Stimulated activated naive CD4-positive, alpha-beta T cell treated with Interleukin-2 at 50 U/mL for 16 hours (primary cell): ENCODE data around the gene TSPAN4.
A peak's percentile ranks its signal among the peaks of the same experiment; 100 is the strongest.

Source experiments
- DNase-seq: peaks from one replicate; lab custom pipeline; 2025; lab: John Stamatoyannopoulos, UW

TSPAN4 gene

DNA sequence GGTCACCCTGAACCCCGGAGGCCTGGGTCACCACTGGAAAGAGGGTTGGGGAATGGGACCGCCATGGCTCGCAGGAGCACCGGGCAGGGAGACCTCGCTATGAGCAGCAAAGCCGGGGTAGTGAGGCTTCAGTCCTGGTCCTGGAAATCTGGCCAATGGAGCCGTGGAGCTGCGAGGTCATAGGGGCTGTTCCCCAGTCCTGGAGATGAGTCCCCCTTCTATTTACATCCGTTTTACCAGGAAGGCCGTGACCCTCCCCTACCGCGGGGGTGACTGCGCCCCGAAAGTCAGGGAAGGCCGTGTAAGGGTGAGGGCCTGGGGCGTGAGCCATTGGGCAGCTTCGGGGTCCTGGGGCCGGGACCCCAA lies 38.1 kb upstream of the TSPAN4 start:
- DNase-seq = no peak

DNA sequence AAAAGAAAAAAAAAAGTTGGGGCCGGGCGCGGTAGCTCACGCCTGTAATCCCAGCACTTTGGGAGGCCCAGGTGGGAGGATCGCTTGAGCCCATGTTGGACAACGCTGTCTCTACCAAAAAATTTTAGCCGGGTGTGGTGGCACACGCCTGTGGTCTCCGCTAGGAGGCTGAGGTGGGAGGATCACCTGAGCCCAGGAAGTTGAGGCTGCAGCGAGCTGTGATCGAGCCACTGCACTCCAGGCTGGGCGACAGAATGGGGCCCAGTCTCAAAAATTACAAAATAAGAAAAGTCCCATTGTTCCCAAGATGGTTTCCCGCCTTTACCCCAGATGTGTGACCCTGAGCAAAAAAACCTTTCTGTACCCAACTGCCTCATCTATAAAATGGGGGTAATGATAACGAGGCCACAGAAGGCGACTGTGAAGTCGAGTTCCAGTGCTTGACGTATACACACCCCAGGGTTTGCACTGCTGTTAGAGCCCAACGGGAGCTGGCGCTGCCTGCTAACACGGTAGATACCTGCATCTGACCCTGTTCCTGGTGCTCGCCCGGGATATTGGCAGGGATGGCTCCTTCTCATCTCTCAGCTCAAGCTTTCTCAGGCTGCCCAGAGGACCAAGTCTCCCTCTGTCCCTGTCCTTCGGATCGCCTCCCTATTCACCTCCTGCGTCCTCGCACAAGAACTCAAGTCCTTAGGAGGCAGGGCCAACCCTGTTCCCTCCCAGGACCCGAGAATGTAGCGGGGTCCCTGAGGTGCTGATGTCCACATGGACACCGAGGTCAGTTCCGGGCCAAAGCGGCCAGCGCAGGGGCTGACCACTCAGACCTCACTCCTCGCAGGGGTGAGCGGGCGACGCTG lies 34.0 kb upstream of the TSPAN4 start:
- peak; percentile 36 for DNase-seq

DNA sequence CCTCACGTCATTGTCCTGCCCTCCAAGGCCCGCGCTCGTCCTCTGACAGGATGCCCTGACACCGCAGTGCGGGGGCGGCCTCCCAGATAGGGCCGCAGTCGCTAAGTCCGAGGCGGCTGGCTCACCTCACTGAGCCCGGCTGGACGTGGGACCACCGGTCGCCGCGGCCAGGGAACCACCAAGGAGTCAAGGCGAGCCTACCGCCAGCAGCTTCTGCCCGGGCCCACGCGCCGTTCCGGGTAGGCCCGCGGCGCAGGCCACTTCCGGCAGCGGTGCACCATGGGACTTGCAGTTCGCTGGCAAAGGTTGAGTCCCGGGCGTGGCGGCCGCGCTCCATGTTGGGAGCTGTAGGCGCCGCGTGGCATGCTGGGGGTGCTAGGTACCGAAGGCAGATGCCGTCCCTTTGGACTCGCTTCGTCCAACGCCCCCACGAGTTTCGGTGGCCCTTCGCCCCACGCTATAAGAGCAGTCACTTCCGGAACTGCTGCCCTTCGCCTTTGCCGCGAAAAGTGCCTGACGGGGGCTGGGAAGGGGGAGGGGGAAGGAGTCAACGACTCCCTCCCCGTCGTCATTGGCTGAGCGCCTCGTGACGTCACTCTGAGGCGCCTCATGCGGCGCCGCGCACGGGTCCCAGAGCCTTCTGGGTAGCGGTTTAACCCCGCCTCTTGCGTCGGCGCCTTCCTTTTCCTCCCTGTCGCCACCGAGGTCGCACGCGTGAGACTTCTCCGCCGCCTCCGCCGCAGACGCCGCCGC lies 33.2 kb upstream of the TSPAN4 start, which contains the start of gene RPLP2:
Gene RPLP2 (plus strand): TSS at position 681 of the 753 bp plus-strand sequence. CDS start 268 bp downstream, outside the sequence.
- DNase-seq = peak; percentile 98

DNA sequence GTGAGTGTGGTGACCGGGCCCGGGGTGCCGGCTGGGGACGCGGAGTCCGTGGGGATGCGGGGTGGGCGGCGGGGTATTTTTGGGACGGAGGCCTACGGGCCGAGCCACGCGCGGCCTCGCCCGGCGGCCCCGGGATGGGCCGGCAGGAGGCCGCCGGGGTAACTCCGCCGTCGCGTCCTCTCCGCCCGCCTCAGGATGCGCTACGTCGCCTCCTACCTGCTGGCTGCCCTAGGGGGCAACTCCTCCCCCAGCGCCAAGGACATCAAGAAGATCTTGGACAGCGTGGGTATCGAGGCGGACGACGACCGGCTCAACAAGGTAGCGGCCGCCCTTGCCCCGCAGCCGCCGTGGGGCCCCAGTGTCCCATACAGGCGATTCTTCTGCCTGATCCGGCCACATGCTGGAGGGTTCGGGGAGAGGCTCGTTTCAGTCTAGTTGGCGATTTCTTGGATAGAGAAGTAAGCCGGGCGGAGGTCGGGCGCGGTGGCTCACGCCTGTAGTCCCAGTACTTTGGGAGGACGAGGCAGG lies 32.5 kb upstream of the TSPAN4 start:
- no peak for DNase-seq

- no peak for DNase-seq
These were observed 31.0 kb upstream of the TSPAN4 start for GRCh38 chr11:811446-812245.

DNA sequence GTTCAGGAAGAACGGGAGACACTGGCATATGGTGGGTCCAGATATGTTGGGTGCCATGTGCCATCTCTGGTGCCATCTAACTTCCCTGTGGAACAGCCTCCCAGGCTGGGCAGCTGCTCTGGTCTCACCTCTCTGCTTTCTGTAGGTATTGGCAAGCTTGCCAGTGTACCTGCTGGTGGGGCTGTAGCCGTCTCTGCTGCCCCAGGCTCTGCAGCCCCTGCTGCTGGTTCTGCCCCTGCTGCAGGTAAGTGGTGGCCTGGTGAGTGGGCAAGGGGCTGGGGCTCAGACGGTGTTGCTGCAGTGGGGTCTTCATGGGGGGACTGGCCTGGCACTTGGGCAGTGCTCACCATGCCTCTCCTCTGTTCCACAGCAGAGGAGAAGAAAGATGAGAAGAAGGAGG lies 30.3 kb upstream of the TSPAN4 start:
- DNase-seq = no peak

GRCh38 chr11:813072-813455 lies 29.6 kb upstream of the TSPAN4 start:
- no peak for DNase-seq

DNA sequence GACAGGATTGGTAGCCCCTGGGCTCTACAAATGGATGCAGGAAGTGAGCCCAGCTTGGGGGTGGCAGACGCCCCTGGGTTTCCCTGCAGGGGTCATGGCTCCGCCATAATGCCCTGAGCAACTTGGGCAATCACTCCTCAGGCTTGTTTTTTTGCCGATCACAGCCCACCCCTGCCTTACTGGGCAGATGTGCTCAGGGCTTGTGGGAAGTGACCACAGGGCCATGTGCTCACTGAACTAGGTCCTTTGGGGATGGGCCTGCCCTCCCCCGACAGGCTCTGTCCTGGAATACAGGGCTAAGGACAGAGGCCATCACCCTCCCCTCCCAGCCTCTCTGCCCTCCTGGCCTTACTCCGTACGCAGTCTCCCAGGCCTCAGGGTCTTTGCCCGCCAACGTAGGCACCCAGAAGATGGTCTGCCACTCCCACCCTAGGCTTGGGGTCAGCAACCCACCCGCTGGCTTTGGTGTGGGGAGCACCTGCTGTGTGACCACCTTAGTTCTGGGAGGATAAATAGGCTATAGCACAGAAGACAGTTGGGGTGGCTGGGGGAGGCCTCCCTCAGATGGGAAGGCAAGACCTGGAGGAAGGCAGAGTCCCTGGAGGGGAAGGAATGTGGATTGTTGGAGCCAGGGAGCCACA lies 29.1 kb upstream of the TSPAN4 start:
- no peak for DNase-seq

GRCh38 chr11:815675-816432 lies 26.8 kb upstream of the TSPAN4 start:
- no peak for DNase-seq

GRCh38 chr11:816433-816779 lies 26.2 kb upstream of the TSPAN4 start:
- DNase-seq = no peak

DNA sequence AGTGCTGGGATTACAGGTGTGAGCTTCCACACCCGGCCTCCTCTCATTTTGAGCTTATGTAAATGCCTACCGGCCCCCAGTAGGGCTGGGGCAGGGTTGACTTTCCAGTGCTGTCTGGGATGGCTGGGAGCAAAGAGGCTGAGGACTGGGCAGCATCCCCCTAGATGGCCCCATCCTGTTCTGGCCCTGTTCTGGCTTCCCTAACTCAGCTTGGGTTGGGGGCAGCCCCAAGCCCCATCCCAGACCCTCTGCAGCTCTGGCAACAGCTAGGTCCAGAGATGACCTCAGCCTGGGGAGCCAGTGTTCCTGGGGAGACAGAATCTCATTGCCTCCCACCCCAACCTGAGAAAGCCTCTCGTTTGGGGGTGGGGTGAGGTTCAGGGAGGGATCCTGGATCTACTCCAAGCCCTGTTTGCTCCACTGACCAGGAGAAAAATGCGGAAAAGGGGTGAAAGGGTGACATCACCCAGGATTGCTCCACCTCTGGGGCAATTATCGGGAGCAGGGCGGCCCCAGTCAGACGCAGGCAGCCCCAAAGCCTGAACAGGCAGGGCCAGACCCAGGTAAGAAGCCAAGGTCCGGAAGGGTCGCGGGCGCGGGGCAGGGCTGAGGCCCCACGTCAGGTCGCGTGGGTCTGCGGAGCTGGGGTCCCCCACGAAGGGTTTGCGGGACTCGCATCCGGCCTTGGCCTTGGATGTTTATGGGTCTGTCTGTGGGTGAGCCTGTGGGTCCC lies 24.1 kb upstream of the TSPAN4 start, which contains the start of gene PNPLA2:
Gene PNPLA2 (plus strand): TSS at position 519 of the 733 bp plus-strand sequence. CDS start 805 bp downstream, outside the sequence.
- no peak for DNase-seq

DNA sequence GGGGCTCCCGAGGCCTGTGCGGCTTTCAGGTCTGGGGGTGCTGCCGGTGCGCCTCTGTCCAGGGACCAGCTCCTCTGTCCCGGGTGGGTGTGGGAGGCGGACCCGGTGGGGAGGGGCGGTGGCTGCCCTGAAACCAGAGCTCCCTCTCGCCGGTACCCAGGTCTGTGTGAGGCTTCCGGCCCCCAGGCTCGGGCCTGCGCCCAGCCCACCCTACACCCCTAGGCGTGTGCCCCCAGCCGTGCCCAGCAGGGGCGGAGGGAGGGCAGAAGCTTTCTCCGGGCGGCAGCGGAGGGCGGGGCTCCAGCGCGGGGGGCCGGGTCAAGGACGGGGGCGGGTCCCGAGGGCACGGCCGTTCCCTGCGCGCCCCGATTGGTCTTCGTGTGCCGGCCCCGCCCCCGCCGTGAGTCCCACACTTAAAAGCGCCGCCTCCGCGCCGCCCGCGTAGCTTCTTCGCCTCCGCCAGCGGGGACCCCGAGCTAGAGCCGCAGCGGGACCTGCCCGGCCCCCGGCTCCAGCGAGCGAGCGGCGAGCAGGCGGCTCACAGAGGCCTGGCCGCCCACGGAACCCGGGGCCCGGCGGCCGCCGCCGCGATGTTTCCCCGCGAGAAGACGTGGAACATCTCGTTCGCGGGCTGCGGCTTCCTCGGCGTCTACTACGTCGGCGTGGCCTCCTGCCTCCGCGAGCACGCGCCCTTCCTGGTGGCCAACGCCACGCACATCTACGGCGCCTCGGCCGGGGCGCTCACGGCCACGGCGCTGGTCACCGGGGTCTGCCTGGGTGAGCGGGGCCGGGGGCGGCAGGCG lies 23.3 kb upstream of the TSPAN4 start:
- peak; percentile 87 for DNase-seq

DNA sequence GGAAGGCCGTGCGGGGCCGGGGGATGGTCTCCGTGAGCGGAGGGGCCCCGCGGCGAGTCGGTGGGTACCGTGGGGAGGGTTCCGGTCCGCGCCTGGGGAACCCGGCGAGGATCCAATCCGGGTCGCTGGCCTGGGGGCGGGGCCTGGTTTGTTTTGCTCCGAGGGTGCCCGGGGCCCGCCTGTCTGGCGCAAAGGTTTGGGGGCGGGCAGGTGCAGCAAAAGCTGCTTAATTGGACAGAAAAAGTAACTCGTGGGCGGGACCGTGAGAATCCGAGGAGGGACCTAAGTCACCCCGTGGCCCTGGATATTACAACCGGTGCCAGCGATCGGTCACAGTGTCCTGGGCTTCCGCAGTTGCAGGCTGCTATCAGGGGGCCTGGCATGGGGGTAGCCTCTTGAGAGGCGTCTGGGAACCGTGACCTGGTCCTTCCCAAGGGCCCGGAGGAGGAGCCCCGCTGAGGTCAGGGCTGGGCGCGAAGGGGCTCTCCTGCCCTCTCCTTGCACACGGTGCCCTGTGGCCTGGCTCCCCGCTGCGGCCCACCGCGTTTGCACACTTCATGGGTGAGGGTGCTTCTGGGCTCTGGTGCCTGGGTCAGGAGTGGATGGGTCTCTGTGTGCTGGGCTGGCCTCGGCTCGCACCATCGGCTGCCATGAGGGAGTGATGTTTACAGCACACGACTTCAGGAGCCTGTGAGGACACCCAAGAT lies 22.6 kb upstream of the TSPAN4 start:
- peak; percentile 93 for DNase-seq

DNA sequence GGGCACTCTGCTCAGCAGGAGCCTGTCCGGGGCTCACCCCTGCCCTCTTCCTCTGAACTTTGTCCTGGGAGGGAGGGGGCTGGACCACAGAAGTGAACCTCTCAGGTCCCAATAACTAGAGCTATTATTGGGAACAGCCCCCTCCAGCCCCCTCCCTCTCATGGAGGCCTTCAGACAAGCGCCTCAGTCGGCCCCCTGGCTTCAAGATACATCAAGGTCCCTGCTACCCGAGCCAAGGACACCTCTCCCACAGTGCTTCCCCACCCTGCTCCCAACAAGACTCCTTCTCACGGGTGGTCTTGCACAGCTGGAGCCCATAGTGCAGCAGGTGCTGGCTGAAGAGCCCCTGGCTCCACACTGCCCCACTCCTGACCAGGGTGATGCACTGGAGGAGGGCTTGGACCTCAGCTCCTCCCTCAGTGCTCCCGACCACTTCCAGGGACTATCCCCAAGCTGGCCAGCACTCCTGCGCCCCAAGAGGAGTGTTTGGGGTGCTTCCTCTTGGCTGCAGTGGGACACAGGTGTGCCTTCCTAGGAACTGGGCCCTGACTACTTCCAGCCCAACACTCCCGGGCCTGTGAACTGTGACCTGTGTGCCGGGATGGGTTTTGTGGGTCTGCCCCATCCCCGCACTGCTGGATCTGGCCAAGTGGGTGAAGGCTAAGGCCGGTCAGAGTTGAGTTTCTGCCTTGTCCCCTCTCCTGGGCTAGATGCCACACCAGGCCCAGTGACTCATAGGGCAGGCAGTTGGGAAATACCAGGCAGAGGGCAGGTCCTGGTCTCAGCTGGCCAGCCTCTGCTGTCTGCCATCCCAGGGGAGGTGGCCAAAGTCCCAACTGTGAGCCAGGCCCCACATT lies 21.8 kb upstream of the TSPAN4 start:
- DNase-seq = no peak

- DNase-seq = no peak
These were observed 20.9 kb upstream of the TSPAN4 start for GRCh38 chr11:821512-822371.

DNA sequence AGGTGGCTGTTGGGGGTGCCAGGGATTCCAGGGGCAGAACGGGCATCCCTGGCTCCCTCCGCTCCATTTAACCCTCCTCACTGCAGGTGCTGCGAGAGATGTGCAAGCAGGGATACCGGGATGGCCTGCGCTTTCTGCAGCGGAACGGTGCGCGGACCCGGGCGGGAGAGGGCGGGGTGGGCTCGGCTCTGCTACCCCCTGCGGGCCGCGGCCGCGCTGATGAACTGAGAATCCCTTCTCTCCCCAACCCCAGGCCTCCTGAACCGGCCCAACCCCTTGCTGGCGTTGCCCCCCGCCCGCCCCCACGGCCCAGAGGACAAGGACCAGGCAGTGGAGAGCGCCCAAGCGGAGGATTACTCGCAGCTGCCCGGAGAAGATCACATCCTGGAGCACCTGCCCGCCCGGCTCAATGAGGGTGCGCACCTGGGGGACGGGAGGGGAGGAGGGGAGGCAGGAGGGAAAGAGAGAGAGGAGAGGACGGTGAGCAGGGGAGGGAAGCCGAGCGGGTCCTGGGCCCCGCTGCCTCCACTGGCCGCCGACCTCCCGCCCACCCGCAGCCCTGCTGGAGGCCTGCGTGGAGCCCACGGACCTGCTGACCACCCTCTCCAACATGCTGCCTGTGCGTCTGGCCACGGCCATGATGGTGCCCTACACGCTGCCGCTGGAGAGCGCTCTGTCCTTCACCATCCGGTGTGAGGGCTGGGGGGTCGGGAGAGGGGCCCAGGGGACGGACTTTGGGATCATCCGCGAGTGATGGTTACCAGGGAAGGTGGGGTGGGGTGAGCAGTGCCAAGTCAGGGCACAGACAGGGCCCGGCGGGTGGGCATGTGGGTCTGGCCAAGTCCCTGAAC lies 19.0 kb upstream of the TSPAN4 start:
- no peak for DNase-seq
